HepG2 (cell line): ENCODE results near the gene TAB2. TPM values are rescaled to one million over a fixed set of nuclear protein-coding genes. Genes with fewer than 3 reads are reported as not detected.

Source experiments
- ATAC-seq: fragments of 200-7000 bp; cut with Tn5 transposase; 3 replicates; pipeline ENCODE4 v1.9.1; 2020; ENCODE audit warnings: mild to moderate bottlenecking, moderate library complexity
- BruUV-seq: library from RNA; stranded (reverse); fragments of 400-500 nt; replicated peaks from 2 replicates; lab custom pipeline; 2021; lab: Mats Ljungman, UMichigan
- CTCF ChIA-PET: fragments of 300-600 bp; formaldehyde crosslinking; extraction: SDS; loops from one replicate; lab custom pipeline; 2021; ENCODE audit warnings: low total read pairs, inconsistent platforms, low intra/inter-chr PET ratio; lab: Yijun Ruan, JAX
- POLR2A ChIA-PET: fragments of 350-600 bp; sonication (Branson Sonifier 250); formaldehyde crosslinking; loops from one replicate; lab custom pipeline; 2020; ENCODE audit warnings: antibody characterized with exemption, inconsistent platforms; lab: Yijun Ruan, JAX
- DNase-seq: peaks from one replicate; pipeline ENCODE4 v3.0.0-alpha.2; 2015; ENCODE audit warnings: low spot score
- FAIRE-seq: peaks from 3 replicates; lab custom pipeline; 2011; peaks lifted over from hg19 to GRCh38; lab: Jason Lieb, UNC
- H2AFZ ChIP-seq: one replicate; pipeline ENCODE4 v1.6.1; 2011; ENCODE audit warnings: low read length, inconsistent platforms
- H3K27ac ChIP-seq: fragments of 300-600 bp; 3 replicates; pipeline ENCODE4 v1.8.0; 2011; ENCODE audit warnings: mixed run types, mild to moderate bottlenecking, mixed read lengths, low read length, inconsistent platforms; ENCODE audit not compliant: insufficient read depth; ENCODE audit errors: extremely low read length
- H3K27me3 ChIP-seq, 2 experiments: fragments of 200-600 bp in 1 of 2; 2 replicates in 1 of 2; 3 replicates in 1 of 2; pipeline versions ENCODE4 v1.6.0 to v1.8.0; 2011; ENCODE audit warnings: low read length in 2 of 2, mild to moderate bottlenecking in 2 of 2, moderate library complexity in 2 of 2, inconsistent platforms in 1 of 2; ENCODE audit not compliant: insufficient read depth in 2 of 2, control insufficient read depth in 1 of 2
- H3K36me3 ChIP-seq, 2 experiments: fragments of 200-600 bp in 1 of 2; replicated peaks in 1 of 2; 2 replicates in 1 of 2; 3 replicates in 1 of 2; pipeline versions ENCODE4 v1.5.1 to v1.8.0; 2011; ENCODE audit warnings: low read length in 2 of 2, inconsistent platforms in 1 of 2; ENCODE audit not compliant: insufficient read depth in 2 of 2, control insufficient read depth in 1 of 2
- H3K4me1 ChIP-seq: 2 replicates; pipeline ENCODE4 v1.5.1; 2012; ENCODE audit warnings: low read length, inconsistent platforms; ENCODE audit not compliant: insufficient read depth
- H3K4me2 ChIP-seq: 2 replicates; pipeline ENCODE4 v1.6.0; 2011; ENCODE audit warnings: low read depth, low read length, inconsistent platforms
- H3K4me3 ChIP-seq, 3 experiments: fragments of 200-600 bp in 1 of 3; sonication (generic), shearing (Covaris generic) in 1 of 3; replicated peaks in 1 of 3; 2 replicates each; pipeline ENCODE4 v1.5.1; 2011 to 2016; ENCODE audit warnings: low read length in 3 of 3, inconsistent platforms in 2 of 3, low read depth in 2 of 3, mild to moderate bottlenecking in 2 of 3, control low read depth in 1 of 3, mixed read lengths in 1 of 3; ENCODE audit not compliant: insufficient read depth in 1 of 3
- H3K79me2 ChIP-seq: one replicate; pipeline ENCODE4 v1.6.1; 2011; ENCODE audit warnings: low read length, inconsistent platforms; ENCODE audit not compliant: insufficient read depth
- H3K9ac ChIP-seq: 2 replicates; pipeline ENCODE4 v1.6.0; 2011; ENCODE audit warnings: mild to moderate bottlenecking, low read depth, low read length, inconsistent platforms; ENCODE audit not compliant: insufficient read depth
- H3K9me3 ChIP-seq: 2 replicates; pipeline ENCODE4 v1.5.1; 2012; ENCODE audit warnings: mild to moderate bottlenecking, low read length
- H4K20me1 ChIP-seq: 2 replicates; pipeline ENCODE4 v1.6.0; 2011; ENCODE audit warnings: inconsistent platforms, mild to moderate bottlenecking, low read length, moderate library complexity; ENCODE audit not compliant: insufficient read depth
- AGO2 ChIP-seq: fragments of 200-400 bp; formaldehyde crosslinking; optimal IDR thresholded peaks from 2 replicates; pipeline ENCODE3; 2017; ENCODE audit warnings: mild to moderate bottlenecking, low read depth, low read length, moderate library complexity
- ATF6 ChIP-seq: sonication (generic); formaldehyde crosslinking; conservative IDR thresholded peaks from 2 replicates; pipeline ENCODE4 v1.4.0; 2020; ENCODE audit warnings: missing genetic modification reagents
- CREB1 ChIP-seq, 2 experiments: fragments of 450-650 bp in 1 of 2; IDR thresholded peaks; 2 replicates each; pipeline ENCODE4 v1.6.1; 2016 to 2017; ENCODE audit warnings: control low read depth in 1 of 2, mild to moderate bottlenecking in 1 of 2, missing compliant biosample characterization in 1 of 2, missing genetic modification characterization in 1 of 2
- FOXO1 ChIP-seq: sonication (generic); formaldehyde crosslinking; IDR thresholded peaks from 2 replicates; pipeline ENCODE4 v1.4.0; 2020; ENCODE audit warnings: missing genetic modification reagents
- GMEB1 ChIP-seq: sonication (generic); formaldehyde crosslinking; IDR thresholded peaks from 2 replicates; pipeline ENCODE4 v1.5.1; 2020; ENCODE audit warnings: missing genetic modification reagents, mild to moderate bottlenecking, borderline replicate concordance
- KLF12 ChIP-seq: sonication (generic); formaldehyde crosslinking; IDR thresholded peaks from 2 replicates; pipeline ENCODE4 v1.4.0; 2020; ENCODE audit warnings: missing genetic modification reagents, borderline replicate concordance
- PAF1 ChIP-seq: IDR thresholded peaks from 2 replicates; pipeline ENCODE4 v1.6.1; 2016; ENCODE audit warnings: missing genetic modification reagents, missing compliant biosample characterization
- PITX1 ChIP-seq: sonication (generic); formaldehyde crosslinking; IDR thresholded peaks from 2 replicates; pipeline ENCODE4 v1.5.1; 2020; ENCODE audit warnings: mild to moderate bottlenecking, missing genetic modification reagents
- RFX5 ChIP-seq: IDR thresholded peaks from 2 replicates; pipeline ENCODE4 v1.6.1; 2011; ENCODE audit warnings: low read depth, low read length, improper control_type of control experiment
- ZNF101 ChIP-seq: sonication (generic); formaldehyde crosslinking; IDR thresholded peaks from 2 replicates; pipeline ENCODE4 v1.4.0; 2020; ENCODE audit warnings: mild to moderate bottlenecking, low read depth, missing genetic modification reagents, borderline replicate concordance
- ZNF124 ChIP-seq: sonication (generic); formaldehyde crosslinking; IDR thresholded peaks from 2 replicates; pipeline ENCODE4 v1.4.0; 2020; ENCODE audit warnings: missing genetic modification reagents
- ZNF501 ChIP-seq: sonication (generic); formaldehyde crosslinking; IDR thresholded peaks from 2 replicates; pipeline ENCODE4 v1.5.1; 2020; ENCODE audit warnings: mild to moderate bottlenecking, moderate library complexity, missing genetic modification reagents
- ZNF720 ChIP-seq: sonication (generic); formaldehyde crosslinking; IDR thresholded peaks from 2 replicates; pipeline ENCODE4 v1.4.0; 2020; ENCODE audit warnings: missing genetic modification reagents
- WGBS: methylation state at CpG from one replicate; pipeline ENCODE4 v1.1.6; 2017; ENCODE audit warnings: low lambda C conversion rate; 5-methylcytosine and 5-hydroxymethylcytosine counted together
- in situ Hi-C: cut with HindIII; loops from 2 replicates; pipeline ENCODE4 v1.10.0; 2017; ENCODE audit warnings: low pct_unique_long_range_greater_than_20kb; ENCODE audit not compliant: extremely low pct_ligation_motif_present
- intact Hi-C: fragments of 100-400 bp; cut with micrococcal nuclease; formaldehyde crosslinking; loops from one replicate; pipeline ENCODE4 v1.10.0; 2022; ENCODE audit not compliant: unreplicated experiment
- polyA plus RNA-seq, 8 experiments: library from polyadenylated mRNA; depleted of rRNA in 3 of 8; stranded (reverse) in 7 of 8; unstranded in 1 of 8; fragments of >200 nt; fragmentation: Illumina TruSeq in 4 of 8; extraction: Trizol in 4 of 8; gene quantifications; 2 replicates each; pipeline versions ENCODE4 v1.2.1 to v1.2.3, GENCODE V29; 2011 to 2016; ENCODE audit warnings: low read depth in 4 of 8, missing spikeins in 1 of 8, mixed read lengths in 1 of 8; ENCODE audit not compliant: insufficient read depth in 1 of 8
- total RNA-seq, 5 experiments: library from RNA; depleted of rRNA; stranded (reverse); fragments of >200 nt; fragmentation: Illumina TruSeq; extraction: Trizol; gene quantifications; 2 replicates each; pipeline ENCODE4 v1.2.3, GENCODE V29; 2016; ENCODE audit warnings: low read depth in 1 of 5
- TF ChIP-seq, protein P1 (sequence below): sonication (generic); formaldehyde crosslinking; IDR thresholded peaks from 2 replicates; pipeline ENCODE4 v1.9.0; 2021; ENCODE audit warnings: missing genetic modification reagents, borderline replicate concordance
- TF ChIP-seq, protein P2 (sequence below): sonication (generic); formaldehyde crosslinking; IDR thresholded peaks from 2 replicates; pipeline ENCODE4 v1.8.1; 2023; ENCODE audit warnings: mild to moderate bottlenecking, inconsistent platforms, moderate library complexity, missing genetic modification reagents, borderline replicate concordance

TAB2 gene
- total and polyA plus RNA-seq, 2 of the 13 experiments (the other 11 are each of a cell fraction or from before 2014, with no cell fraction given), result 23.7 to 50.2 TPM

DNA sequence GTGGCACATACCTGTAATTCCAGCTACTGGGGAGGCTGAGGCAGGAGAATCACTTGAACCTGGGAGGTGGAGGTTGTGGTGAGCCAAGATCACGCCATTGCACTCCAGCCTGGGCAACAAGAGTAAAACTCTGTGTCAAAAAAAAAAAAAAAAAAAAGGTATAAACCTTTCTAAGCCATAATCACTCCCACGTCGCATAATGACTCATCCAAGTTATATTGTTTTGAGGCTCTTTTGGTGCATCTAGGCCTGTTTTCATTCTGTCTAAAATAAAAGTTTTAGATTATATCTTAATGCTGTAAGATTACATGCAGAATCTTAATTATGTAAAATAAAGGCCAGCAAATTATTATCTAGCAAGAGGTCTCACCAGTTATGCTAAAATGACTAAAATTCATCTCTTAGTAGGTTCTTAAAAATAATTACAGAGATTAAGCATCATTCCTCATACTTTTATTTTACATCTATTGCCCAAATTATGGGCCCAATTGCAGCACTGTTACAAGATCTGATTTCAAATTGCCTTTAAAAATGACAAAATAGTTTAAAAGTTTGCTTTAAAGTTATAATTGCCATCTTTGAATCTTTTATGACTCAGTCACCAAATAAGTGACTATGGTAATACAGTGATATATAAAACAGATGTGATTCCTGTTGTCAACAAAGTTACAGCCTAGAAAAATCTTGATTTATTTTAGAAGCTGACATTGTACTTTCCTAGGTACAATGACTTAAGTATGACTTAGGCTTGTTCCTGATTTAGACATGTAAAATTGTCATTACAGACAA lies 72.2 kb downstream of the TAB2 start:
- CTCF ChIA-PET, result no interaction called here
- H2AFZ ChIP-seq, result no peak overlapping the region
- no peak for ATAC-seq
- TF ChIP-seq, protein P1, sequence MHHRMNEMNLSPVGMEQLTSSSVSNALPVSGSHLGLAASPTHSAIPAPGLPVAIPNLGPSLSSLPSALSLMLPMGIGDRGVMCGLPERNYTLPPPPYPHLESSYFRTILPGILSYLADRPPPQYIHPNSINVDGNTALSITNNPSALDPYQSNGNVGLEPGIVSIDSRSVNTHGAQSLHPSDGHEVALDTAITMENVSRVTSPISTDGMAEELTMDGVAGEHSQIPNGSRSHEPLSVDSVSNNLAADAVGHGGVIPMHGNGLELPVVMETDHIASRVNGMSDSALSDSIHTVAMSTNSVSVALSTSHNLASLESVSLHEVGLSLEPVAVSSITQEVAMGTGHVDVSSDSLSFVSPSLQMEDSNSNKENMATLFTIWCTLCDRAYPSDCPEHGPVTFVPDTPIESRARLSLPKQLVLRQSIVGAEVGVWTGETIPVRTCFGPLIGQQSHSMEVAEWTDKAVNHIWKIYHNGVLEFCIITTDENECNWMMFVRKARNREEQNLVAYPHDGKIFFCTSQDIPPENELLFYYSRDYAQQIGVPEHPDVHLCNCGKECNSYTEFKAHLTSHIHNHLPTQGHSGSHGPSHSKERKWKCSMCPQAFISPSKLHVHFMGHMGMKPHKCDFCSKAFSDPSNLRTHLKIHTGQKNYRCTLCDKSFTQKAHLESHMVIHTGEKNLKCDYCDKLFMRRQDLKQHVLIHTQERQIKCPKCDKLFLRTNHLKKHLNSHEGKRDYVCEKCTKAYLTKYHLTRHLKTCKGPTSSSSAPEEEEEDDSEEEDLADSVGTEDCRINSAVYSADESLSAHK (CRISPR knock-in tag), result no peak
- TF ChIP-seq, protein P2, sequence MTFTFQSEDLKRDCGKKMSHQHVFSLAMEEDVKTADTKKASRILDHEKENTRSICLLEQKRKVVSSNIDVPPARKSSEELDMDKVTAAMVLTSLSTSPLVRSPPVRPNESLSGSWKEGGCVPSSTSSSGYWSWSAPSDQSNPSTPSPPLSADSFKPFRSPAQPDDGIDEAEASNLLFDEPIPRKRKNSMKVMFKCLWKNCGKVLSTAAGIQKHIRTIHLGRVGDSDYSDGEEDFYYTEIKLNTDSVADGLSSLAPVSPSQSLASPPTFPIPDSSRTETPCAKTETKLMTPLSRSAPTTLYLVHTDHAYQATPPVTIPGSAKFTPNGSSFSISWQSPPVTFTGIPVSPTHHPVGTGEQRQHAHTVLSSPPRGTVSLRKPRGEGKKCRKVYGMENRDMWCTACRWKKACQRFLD, result no peak
- TF ChIP-seq GMEB1, result no peak
- TF ChIP-seq ATF6 (CRISPR knock-in tag), result no peak
- TF ChIP-seq FOXO1 (CRISPR knock-in tag), result no peak
- TF ChIP-seq PAF1, result no peak
- TF ChIP-seq ZNF124 (CRISPR knock-in tag), result no peak
- no peak for TF ChIP-seq ZNF501 (CRISPR knock-in tag)
- TF ChIP-seq RFX5, result no peak
- TF ChIP-seq AGO2, result no peak
- TF ChIP-seq KLF12 (CRISPR knock-in tag), result no peak
- no peak for TF ChIP-seq PITX1
- no peak for TF ChIP-seq ZNF720 (CRISPR knock-in tag)
- no peak for TF ChIP-seq CREB1 (IDR thresholded peaks at IDR 0.05)
- TF ChIP-seq CREB1 (CRISPR knock-in tag; IDR thresholded peaks at IDR 0.05), result no peak
- no peak for TF ChIP-seq ZNF101 (CRISPR knock-in tag)
- TF ChIP-seq, all 625 proteins: peak for 0
- FAIRE-seq (no peak), DNase-seq (no peak)
- H4K20me1 ChIP-seq, result no peaks in the 10 kb centered on the region; the same call in 1 of the 2 replicates
- peaks cover 6% of the 10 kb centered on the region; the same call in 1 of the 2 replicates for H3K4me1 ChIP-seq
- no TSS peak for BruUV-seq
- intact Hi-C loops (loop anchor here (5.0 kb wide), 1 partner anchor 72 kb away; the partner anchor contains the start of gene TAB2), in situ Hi-C loops (no loop called here)
- no peak overlapping the region for H3K4me2 ChIP-seq
- no peak overlapping the region for H3K4me3 ChIP-seq
- WGBS, result 97% methylated on average over 3 of the region's 3 CpGs
- H3K27ac ChIP-seq, result no peak overlapping the region
- H3K9me3 ChIP-seq, result no peaks in the 10 kb centered on the region
- H3K27me3 ChIP-seq, result no peaks in the 10 kb centered on the region
- POLR2A ChIA-PET, result no interaction called here
- no peaks in the 10 kb centered on the region for H3K79me2 ChIP-seq
- no peaks in the 10 kb centered on the region; a peak in 1 of 5 replicates for H3K36me3 ChIP-seq
- H3K9ac ChIP-seq, result no peak overlapping the region
